ENCODE data around the gene GKN2. TPM values are rescaled to one million over a fixed set of nuclear protein-coding genes. Genes with fewer than 3 reads are reported as not detected.

The GKN2 gene
- total and polyA plus RNA-seq, 8 donors: 16.5 to 1,354 (median 221) TPM; not detected in 1

- no peaks in the 10 kb centered on the region for H3K4me1 ChIP-seq
- no peak overlapping the region for H3K4me3 ChIP-seq
- intact Hi-C loops (cut with DNase I; ENCODE audit: low total_unique reads): no loop called here
- no peak for DNase-seq
- no peak overlapping the region for H3K27ac ChIP-seq
- no peaks in the 10 kb centered on the region for H3K9me3 ChIP-seq
- no peak for TF ChIP-seq POLR2AphosphoS5 (IDR thresholded peaks at IDR 0.05)
- TF ChIP-seq CTCF (IDR thresholded peaks at IDR 0.05): no peak
- no peak for TF ChIP-seq EP300 (IDR thresholded peaks at IDR 0.05)
- TF ChIP-seq POLR2A (IDR thresholded peaks at IDR 0.05): no peak
- 52 to 78% (median 62%) methylated on average over 5 of the region's 5 CpGs for WGBS, 5 donors
- H3K36me3 ChIP-seq: no peaks in the 10 kb centered on the region
- no peaks in the 10 kb centered on the region for H3K27me3 ChIP-seq
Measured at GRCh38 chr2:68987021-68987503, 34.4 kb upstream of the GKN2 start.

DNA sequence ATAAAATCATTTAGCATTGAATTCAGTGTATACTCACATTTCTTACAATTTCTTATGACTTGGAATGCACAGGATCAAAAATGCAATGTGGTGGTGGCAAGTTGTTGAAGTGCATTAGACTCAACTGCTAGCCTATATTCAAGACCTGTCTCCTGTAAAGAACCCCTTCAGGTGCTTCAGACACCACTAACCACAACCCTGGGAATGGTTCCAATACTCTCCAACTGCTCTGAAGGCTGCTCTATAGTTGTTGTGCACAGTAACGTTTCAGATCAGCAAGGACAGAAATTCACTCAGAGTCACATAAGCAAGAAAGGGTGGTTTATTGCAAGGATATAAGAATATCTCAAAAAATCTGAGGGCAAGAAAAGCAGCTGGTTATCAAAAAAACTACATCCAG is 28.3 kb upstream of the GKN2 start:
- Histone ChIP-seq H3K27me3 (no peaks in the 10 kb centered on the region), H3K4me3 (no peak overlapping the region), H3K27ac (no peak overlapping the region), H3K36me3 (no peaks in the 10 kb centered on the region), H3K9me3 (no peaks in the 10 kb centered on the region), H3K4me1 (no peaks in the 10 kb centered on the region)
- no peak for TF ChIP-seq POLR2AphosphoS5 (IDR thresholded peaks at IDR 0.05)
- no peak for TF ChIP-seq POLR2A (IDR thresholded peaks at IDR 0.05)
- no peak for TF ChIP-seq EP300 (IDR thresholded peaks at IDR 0.05)
- no peak for TF ChIP-seq CTCF (IDR thresholded peaks at IDR 0.05)
- no peak for DNase-seq
- intact Hi-C loops (cut with DNase I; ENCODE audit: low total_unique reads): no loop called here
- WGBS, 5 donors: 25 to 50% (median 42%) methylated on average over 1 of the region's 1 CpG

DNA sequence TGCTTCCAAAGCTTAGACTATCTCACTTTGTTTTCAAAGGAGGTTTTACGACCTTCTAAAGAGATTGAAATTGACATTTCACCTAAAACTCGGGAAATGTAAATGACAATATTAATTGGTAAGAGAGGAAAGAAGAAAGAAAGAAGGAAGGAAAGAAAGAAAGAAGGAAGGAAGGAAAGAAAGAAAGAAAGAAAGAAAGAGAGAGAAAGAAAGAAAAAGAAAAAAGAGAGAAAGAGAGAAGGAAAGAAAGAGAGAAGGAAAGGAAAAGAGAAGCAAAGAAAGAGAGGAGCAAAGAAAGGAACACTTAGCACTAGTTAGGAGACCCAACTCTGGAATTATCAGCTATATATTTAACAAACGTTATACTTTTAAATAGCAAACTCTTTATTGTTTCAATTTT is 25.4 kb upstream of the GKN2 start:
- Histone ChIP-seq H3K27me3 (peaks cover 0 to 3% (median 0%) of the 10 kb centered on the region in 3 donors), H3K36me3 (no peaks in the 10 kb centered on the region), H3K4me1 (no peaks in the 10 kb centered on the region), H3K27ac (no peak overlapping the region), H3K9me3 (no peaks in the 10 kb centered on the region), H3K4me3 (no peak overlapping the region)
- no peak for TF ChIP-seq EP300 (IDR thresholded peaks at IDR 0.05)
- DNase-seq: no peak
- 53 to 76% (median 60%) methylated on average over 3 of the region's 3 CpGs for WGBS, 5 donors
- intact Hi-C loops (cut with DNase I; ENCODE audit: low total_unique reads): no loop called here

DNA sequence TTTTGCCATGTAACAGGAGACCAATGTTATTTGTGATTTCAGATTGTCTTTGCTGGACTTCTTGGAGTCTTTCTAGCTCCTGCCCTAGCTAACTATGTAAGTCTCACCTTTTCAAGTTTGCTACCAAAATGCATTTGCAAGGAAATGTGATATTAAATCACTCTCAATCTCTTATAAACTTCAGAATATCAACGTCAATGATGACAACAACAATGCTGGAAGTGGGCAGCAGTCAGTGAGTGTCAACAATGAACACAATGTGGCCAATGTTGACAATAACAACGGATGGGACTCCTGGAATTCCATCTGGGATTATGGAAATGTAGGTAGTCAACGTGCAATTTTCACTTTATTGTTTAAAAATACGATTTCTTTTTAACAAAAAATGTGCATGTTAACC is 24.8 kb upstream of the GKN2 start:
- Histone ChIP-seq H3K4me1 (no peaks in the 10 kb centered on the region), H3K27ac (no peak overlapping the region), H3K27me3 (peaks cover 0 to 3% (median 0%) of the 10 kb centered on the region in 3 donors), H3K4me3 (no peak overlapping the region), H3K36me3 (no peaks in the 10 kb centered on the region), H3K9me3 (no peaks in the 10 kb centered on the region)
- TF ChIP-seq POLR2AphosphoS5 (IDR thresholded peaks at IDR 0.05): no peak
- TF ChIP-seq CTCF (IDR thresholded peaks at IDR 0.05): no peak
- no peak for TF ChIP-seq EP300 (IDR thresholded peaks at IDR 0.05)
- no peak for TF ChIP-seq POLR2A (IDR thresholded peaks at IDR 0.05)
- WGBS, 5 donors: 65 to 83% (median 74%) methylated on average over 4 of the region's 4 CpGs
- DNase-seq: no peak
- intact Hi-C loops (cut with DNase I; ENCODE audit: low total_unique reads): no loop called here

DNA sequence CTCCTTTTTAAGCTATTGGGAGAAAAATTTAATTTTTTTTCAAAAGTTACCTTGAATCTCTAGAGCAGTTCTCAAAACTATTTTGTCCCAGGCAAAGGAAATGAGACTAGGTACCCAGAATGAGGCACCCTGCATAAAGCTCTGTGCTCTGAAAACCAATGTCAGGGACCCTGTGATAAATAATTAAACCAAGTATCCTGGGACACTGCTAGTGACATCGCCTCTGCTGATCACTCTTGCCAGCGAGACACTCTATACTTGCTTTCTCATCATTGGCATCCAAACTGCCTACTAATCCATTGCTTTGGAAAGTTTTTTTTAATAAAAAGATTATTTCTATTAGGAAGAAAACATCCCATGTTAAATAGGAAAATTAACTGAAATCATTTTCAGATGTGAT is 23.2 kb upstream of the GKN2 start:
- Histone ChIP-seq H3K27me3 (peaks cover 0 to 3% (median 0%) of the 10 kb centered on the region in 3 donors), H3K4me1 (peaks cover 0 to 12% (median 3%) of the 10 kb centered on the region in 4 donors), H3K9me3 (no peaks in the 10 kb centered on the region), H3K4me3 (peak overlapping the region in 1 of 4 donors; percentile 28), H3K27ac (no peak overlapping the region), H3K36me3 (no peaks in the 10 kb centered on the region)
- TF ChIP-seq POLR2A (IDR thresholded peaks at IDR 0.05) (no peak), CTCF (IDR thresholded peaks at IDR 0.05) (no peak), POLR2AphosphoS5 (IDR thresholded peaks at IDR 0.05) (no peak)
- WGBS, 5 donors: 95 to 98% (median 97%) methylated on average over 2 of the region's 2 CpGs
- intact Hi-C loops (cut with DNase I; ENCODE audit: low total_unique reads): no loop called here
- no peak for DNase-seq

Measured in stomach (tissue), 9 donors.